Lung (tissue), 12 donors: Measurements from ENCODE around the gene ZNF488. TPM values are rescaled to one million over a fixed set of nuclear protein-coding genes. Genes with fewer than 3 reads are reported as not detected.
A peak's percentile ranks its signal among the peaks of the same experiment; 100 is the strongest.

Experiments
- ATAC-seq: fragments of 200-7000 bp; cut with Tn5 transposase; one replicate; pipeline ENCODE4 v1.9.1; 2020; ENCODE audit warnings: moderate number of reproducible peaks; ENCODE audit not compliant: insufficient read depth, low FRiP score
- DNase-seq, 3 donors: peaks; one replicate each; pipeline ENCODE4 v3.0.0-alpha.2; 2013 to 2017
- H3K27ac ChIP-seq, 2 donors: one replicate each; pipeline ENCODE4 v1.5.1; 2013; ENCODE audit warnings: mild to moderate bottlenecking in 2 of 2, moderate library complexity in 2 of 2, control low read depth in 1 of 2, inconsistent platforms in 1 of 2, low read depth in 1 of 2, low read length in 1 of 2
- H3K27me3 ChIP-seq, 3 donors: one replicate each; pipeline ENCODE4 v1.5.1; 2013; ENCODE audit warnings: low read length in 2 of 3; ENCODE audit not compliant: control insufficient read depth in 3 of 3, insufficient read depth in 3 of 3
- H3K36me3 ChIP-seq, 4 donors: one replicate each; pipeline ENCODE4 v1.5.1; 2013; ENCODE audit warnings: low read length in 4 of 4, mild to moderate bottlenecking in 1 of 4, moderate library complexity in 1 of 4; ENCODE audit not compliant: control insufficient read depth in 4 of 4, insufficient read depth in 4 of 4
- H3K4me1 ChIP-seq, 5 donors: one replicate each; pipeline ENCODE4 v1.5.1; 2013; ENCODE audit warnings: low read length in 5 of 5, mild to moderate bottlenecking in 2 of 5, moderate library complexity in 1 of 5; ENCODE audit not compliant: control insufficient read depth in 5 of 5, insufficient read depth in 5 of 5
- H3K4me3 ChIP-seq: one replicate; pipeline ENCODE4 v1.5.1; 2013; ENCODE audit warnings: mild to moderate bottlenecking, control low read depth, moderate library complexity
- H3K9ac ChIP-seq, 2 donors: one replicate each; pipeline ENCODE4 v1.5.1; 2013; ENCODE audit warnings: low read length in 2 of 2, control low read depth in 1 of 2; ENCODE audit not compliant: insufficient read depth in 1 of 2
- H3K9me3 ChIP-seq, 4 donors: one replicate each; pipeline ENCODE4 v1.5.1; 2013; ENCODE audit warnings: low read length in 3 of 4, mild to moderate bottlenecking in 1 of 4, moderate library complexity in 1 of 4; ENCODE audit not compliant: control insufficient read depth in 4 of 4, insufficient read depth in 3 of 4
- WGBS, 2 donors: extraction: QIAGEN DNeasy Blood & Tissue Kit; methylation state at CpG; one replicate each; pipeline ENCODE4 v1.1.7; 2013; 5-methylcytosine and 5-hydroxymethylcytosine counted together
- polyA plus RNA-seq, 2 donors: library from polyadenylated mRNA; stranded (reverse); fragments of 200-250 nt; gene quantifications; one replicate each; pipeline ENCODE4 v1.2.1, GENCODE V29; 2013
- total RNA-seq, 2 donors: library from RNA; depleted of rRNA in 1 of 2; stranded (reverse); fragments of >200 nt in 1 of 2; gene quantifications; one replicate each; pipeline ENCODE4 v1.2.1, GENCODE V29; 2014 to 2021
- TF ChIP-seq, protein P1 (sequence below): IDR thresholded peaks from 2 replicates; pipeline ENCODE4 v1.5.1; 2012; ENCODE audit warnings: mild to moderate bottlenecking; ENCODE audit errors: control extremely low read depth, extremely low read depth
- donor health status: control.
- donor health status: control.
- donor health status: Bipolar disorder and iron deficiency.
- donor health status: healthy.
- donor health status: DM: yes; HTN: yes; CAD: no.

The ZNF488 gene
- total and polyA plus RNA-seq, 4 donors = 0.15 to 0.64 (median 0.42) TPM

DNA sequence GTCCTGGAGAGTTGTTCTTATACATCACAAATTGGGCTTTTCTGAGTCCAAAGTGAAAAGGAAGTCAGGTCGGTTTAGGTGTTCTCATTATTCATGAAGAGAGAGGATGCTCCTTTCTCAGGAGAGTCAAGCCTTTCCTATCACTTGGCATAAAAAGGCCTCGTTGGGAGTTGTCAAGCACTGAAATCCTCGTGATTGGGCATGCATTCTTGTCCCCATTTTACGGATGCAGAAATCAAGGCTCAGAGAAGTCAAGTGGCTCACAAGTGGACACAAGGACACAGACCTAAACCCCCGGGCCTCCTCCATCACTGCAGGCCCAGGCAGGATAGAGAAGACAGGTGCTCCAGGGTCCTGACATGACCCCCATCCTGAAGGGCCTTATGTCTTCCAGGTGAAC, 27.4 kb downstream of the ZNF488 start:
- no peaks in the 10 kb centered on the region for H3K9me3 ChIP-seq
- TF ChIP-seq, protein P1, sequence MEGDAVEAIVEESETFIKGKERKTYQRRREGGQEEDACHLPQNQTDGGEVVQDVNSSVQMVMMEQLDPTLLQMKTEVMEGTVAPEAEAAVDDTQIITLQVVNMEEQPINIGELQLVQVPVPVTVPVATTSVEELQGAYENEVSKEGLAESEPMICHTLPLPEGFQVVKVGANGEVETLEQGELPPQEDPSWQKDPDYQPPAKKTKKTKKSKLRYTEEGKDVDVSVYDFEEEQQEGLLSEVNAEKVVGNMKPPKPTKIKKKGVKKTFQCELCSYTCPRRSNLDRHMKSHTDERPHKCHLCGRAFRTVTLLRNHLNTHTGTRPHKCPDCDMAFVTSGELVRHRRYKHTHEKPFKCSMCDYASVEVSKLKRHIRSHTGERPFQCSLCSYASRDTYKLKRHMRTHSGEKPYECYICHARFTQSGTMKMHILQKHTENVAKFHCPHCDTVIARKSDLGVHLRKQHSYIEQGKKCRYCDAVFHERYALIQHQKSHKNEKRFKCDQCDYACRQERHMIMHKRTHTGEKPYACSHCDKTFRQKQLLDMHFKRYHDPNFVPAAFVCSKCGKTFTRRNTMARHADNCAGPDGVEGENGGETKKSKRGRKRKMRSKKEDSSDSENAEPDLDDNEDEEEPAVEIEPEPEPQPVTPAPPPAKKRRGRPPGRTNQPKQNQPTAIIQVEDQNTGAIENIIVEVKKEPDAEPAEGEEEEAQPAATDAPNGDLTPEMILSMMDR = no peak
- DNase-seq (peak in 1 of 3 donors; percentile 8), ATAC-seq (no peak)
- H3K4me3 ChIP-seq = no peak overlapping the region
- no peaks in the 10 kb centered on the region for H3K27me3 ChIP-seq
- no peaks in the 10 kb centered on the region for H3K4me1 ChIP-seq
- H3K27ac ChIP-seq = no peak overlapping the region
- no peak overlapping the region for H3K9ac ChIP-seq
- no peaks in the 10 kb centered on the region for H3K36me3 ChIP-seq
- WGBS, 2 donors = 83 to 85% methylated on average over 5 of the region's 5 CpGs

DNA sequence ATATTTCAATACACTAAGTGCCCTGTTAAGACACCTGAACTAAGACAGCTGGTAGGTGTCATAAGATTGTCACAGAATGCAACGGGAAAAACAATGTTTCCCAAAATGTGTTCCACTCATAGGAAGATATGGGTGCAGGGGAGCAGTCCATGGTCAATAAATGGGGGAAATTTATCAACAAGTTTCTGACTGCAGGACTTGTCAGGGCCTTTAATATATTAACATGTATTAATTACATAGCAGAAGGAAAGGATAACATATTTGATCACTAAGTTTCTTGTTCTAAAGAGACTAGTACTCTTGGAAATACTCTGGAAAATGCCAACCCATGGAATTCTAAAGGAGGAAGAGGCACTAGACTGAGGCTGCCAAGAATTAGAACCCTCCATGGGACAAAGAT, 29.2 kb downstream of the ZNF488 start:
- H3K36me3 ChIP-seq = no peaks in the 10 kb centered on the region
- 84 to 93% methylated on average over 1 of the region's 1 CpG for WGBS, 2 donors
- H3K4me1 ChIP-seq = no peaks in the 10 kb centered on the region
- H3K9ac ChIP-seq = no peak overlapping the region
- no peak overlapping the region for H3K4me3 ChIP-seq
- no peak for ATAC-seq
- no peaks in the 10 kb centered on the region for H3K27me3 ChIP-seq
- peak in 1 of 3 donors; percentile 2 for DNase-seq
- no peak overlapping the region for H3K27ac ChIP-seq
- TF ChIP-seq, protein P1 = no peak
- H3K9me3 ChIP-seq = no peaks in the 10 kb centered on the region

DNA sequence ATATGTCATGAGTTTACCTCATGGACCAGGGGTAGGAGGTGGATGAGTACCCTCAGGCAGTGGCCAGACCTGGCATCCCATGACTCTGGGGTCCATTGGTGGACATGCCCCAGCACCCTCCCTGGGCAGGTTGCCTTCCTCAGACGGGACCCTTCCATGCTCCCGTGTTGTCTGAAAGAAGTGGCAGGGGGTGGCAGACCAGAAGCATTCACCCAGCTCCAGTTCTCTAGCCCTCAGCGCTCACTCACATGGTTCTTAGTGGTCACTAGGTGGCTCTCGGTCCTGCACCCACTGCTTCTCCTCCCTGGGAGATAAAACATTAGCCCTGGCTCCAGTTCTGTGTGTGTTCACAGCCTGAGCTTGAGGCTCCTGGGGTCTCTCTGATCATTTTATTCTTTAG, 29.9 kb downstream of the ZNF488 start:
- no peak overlapping the region for H3K9ac ChIP-seq
- no peaks in the 10 kb centered on the region for H3K4me1 ChIP-seq
- no peaks in the 10 kb centered on the region for H3K9me3 ChIP-seq
- H3K27ac ChIP-seq = no peak overlapping the region
- ATAC-seq = no peak
- no peak overlapping the region for H3K4me3 ChIP-seq
- no peaks in the 10 kb centered on the region for H3K36me3 ChIP-seq
- TF ChIP-seq, protein P1 = no peak
- H3K27me3 ChIP-seq = no peaks in the 10 kb centered on the region
- peak in 1 of 3 donors; percentile 11 for DNase-seq
- 78 to 82% methylated on average over 4 of the region's 4 CpGs for WGBS, 2 donors

DNA sequence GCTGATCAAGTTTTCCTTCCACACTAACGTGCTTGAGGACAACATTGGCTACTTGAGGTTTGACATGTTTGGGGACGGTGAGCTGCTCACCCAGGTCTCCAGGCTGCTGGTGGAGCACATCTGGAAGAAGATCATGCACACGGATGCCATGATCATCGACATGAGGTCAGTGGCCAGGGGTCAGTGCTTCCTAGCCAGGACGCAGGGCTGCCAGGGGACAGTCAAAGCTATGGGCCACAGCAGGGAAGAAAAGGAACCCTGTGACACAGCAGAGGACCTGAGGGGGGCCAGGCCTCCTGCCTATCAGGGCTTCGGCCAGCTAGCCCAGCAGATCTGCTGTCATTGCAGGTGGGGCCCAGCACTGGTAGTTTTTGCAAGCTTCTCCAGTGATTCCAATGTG, 30.7 kb downstream of the ZNF488 start:
- DNase-seq (no peak), ATAC-seq (no peak)
- Histone ChIP-seq H3K9ac (no peak overlapping the region), H3K27ac (no peak overlapping the region), H3K36me3 (no peaks in the 10 kb centered on the region), H3K27me3 (no peaks in the 10 kb centered on the region), H3K4me3 (no peak overlapping the region), H3K9me3 (no peaks in the 10 kb centered on the region), H3K4me1 (no peaks in the 10 kb centered on the region)
- TF ChIP-seq, protein P1 = no peak
- 90 to 94% methylated on average over 6 of the region's 6 CpGs for WGBS, 2 donors
